SK-N-MC (cell line): ENCODE data around the gene ZKSCAN4.

Experiments used
- FOXP2 ChIP-seq: optimal IDR thresholded peaks from 2 replicates; pipeline ENCODE3; 2011; ENCODE audit warnings: mild to moderate bottlenecking, moderate library complexity; ENCODE audit not compliant: insufficient read depth; ENCODE audit errors: extremely low read length, control extremely low read depth
- POLR2AphosphoS5 ChIP-seq: IDR thresholded peaks from 2 replicates; pipeline ENCODE4 v1.6.1; 2012; ENCODE audit warnings: mild to moderate bottlenecking, low read depth, low read length, borderline replicate concordance

- TF ChIP-seq FOXP2, result no peak
- peak; percentile 90 for TF ChIP-seq POLR2AphosphoS5
These were observed 26.8 kb downstream of the ZKSCAN4 start, which contains the start of gene ZSCAN9 for GRCh38 chr6:28225056-28225834.
